K562 (cell line): Measurements from ENCODE around the gene PRKCE. TPM values are rescaled to one million over a fixed set of nuclear protein-coding genes. Genes with fewer than 3 reads are reported as not detected.

Source experiments
- BRD9 ChIP-seq: fragments of 450-650 bp; IDR thresholded peaks from 2 replicates; pipeline ENCODE4 v1.6.1; 2018; ENCODE audit warnings: low read depth; ENCODE audit not compliant: partially characterized antibody
- CREB1 ChIP-seq, 2 experiments: sonication (generic) in 1 of 2; formaldehyde crosslinking in 1 of 2; IDR thresholded peaks; 2 replicates each; pipeline versions ENCODE4 v1.6.1 to v1.8.0; 2012 to 2022; ENCODE audit warnings: inconsistent platforms in 1 of 2, mild to moderate bottlenecking in 1 of 2, missing genetic modification reagents in 1 of 2, moderate library complexity in 1 of 2
- CREM ChIP-seq: IDR thresholded peaks from 2 replicates; pipeline ENCODE4 v1.6.1; 2014; ENCODE audit warnings: antibody characterized with exemption, low read depth
- HDAC1 ChIP-seq, 2 experiments: fragments of 450-650 bp; IDR thresholded peaks; 2 replicates each; pipeline ENCODE4 v1.6.1; 2016 to 2017; ENCODE audit warnings: inconsistent platforms in 1 of 2, mild to moderate bottlenecking in 1 of 2, moderate library complexity in 1 of 2
- HNRNPLL ChIP-seq: fragments of 200-400 bp; formaldehyde crosslinking; IDR thresholded peaks from 2 replicates; pipeline ENCODE4 v1.6.1; 2017; ENCODE audit warnings: low read length, low read depth, mild to moderate bottlenecking; ENCODE audit not compliant: poor library complexity, severe bottlenecking
- JUND ChIP-seq, 2 experiments: IDR thresholded peaks; 2 replicates in 1 of 2; 3 replicates in 1 of 2; pipeline ENCODE4 v1.6.1; 2011; ENCODE audit warnings: borderline replicate concordance in 2 of 2, low read depth in 2 of 2, low read length in 2 of 2, improper control_type of control experiment in 1 of 2, missing biosample characterization in 1 of 2, missing genetic modification characterization in 1 of 2, missing genetic modification reagents in 1 of 2
- LCOR ChIP-seq: sonication (generic); formaldehyde crosslinking; IDR thresholded peaks from 2 replicates; pipeline ENCODE4 v1.8.0; 2022; ENCODE audit warnings: mild to moderate bottlenecking, missing genetic modification reagents
- MIER1 ChIP-seq: fragments of 450-650 bp; IDR thresholded peaks from 2 replicates; pipeline ENCODE4 v1.6.1; 2016; ENCODE audit warnings: antibody characterized with exemption, mild to moderate bottlenecking, low read depth
- NBN ChIP-seq: fragments of 450-650 bp; IDR thresholded peaks from 2 replicates; pipeline ENCODE4 v1.6.1; 2016; ENCODE audit warnings: low read depth, mild to moderate bottlenecking
- POLR2G ChIP-seq: fragments of 200-400 bp; formaldehyde crosslinking; IDR thresholded peaks from 2 replicates; pipeline ENCODE4 v1.6.1; 2017; ENCODE audit warnings: low read depth, mild to moderate bottlenecking, antibody characterized with exemption, low read length, moderate library complexity
- TOE1 ChIP-seq, 2 experiments: fragments of 450-650 bp in 1 of 2; sonication (generic) in 1 of 2; formaldehyde crosslinking in 1 of 2; IDR thresholded peaks; 2 replicates each; pipeline versions ENCODE4 v1.7.1 to v1.8.0; 2016 to 2022; ENCODE audit warnings: borderline replicate concordance in 2 of 2, mild to moderate bottlenecking in 2 of 2, antibody characterized with exemption in 1 of 2, inconsistent platforms in 1 of 2, low read depth in 1 of 2, missing genetic modification reagents in 1 of 2, moderate library complexity in 1 of 2
- VEZF1 ChIP-seq: fragments of 200-800 bp; sonication (Bioruptor generic); IDR thresholded peaks from 2 replicates; pipeline ENCODE4 v1.6.1; 2017; ENCODE audit warnings: missing genetic modification characterization, missing compliant biosample characterization
- ZNF175 ChIP-seq: fragments of 200-800 bp; sonication (Bioruptor generic); IDR thresholded peaks from 2 replicates; pipeline ENCODE4 v1.6.1; 2016; ENCODE audit warnings: low read depth, mild to moderate bottlenecking, missing genetic modification characterization, missing compliant biosample characterization
- ZNF639 ChIP-seq, 2 experiments: fragments of 200-800 bp in 1 of 2; sonication (Bioruptor generic) in 1 of 2; sonication (generic) in 1 of 2; formaldehyde crosslinking in 1 of 2; IDR thresholded peaks in 1 of 2; conservative IDR thresholded peaks in 1 of 2; 2 replicates each; pipeline versions ENCODE4 v1.5.0 to v1.6.1; 2016 to 2020; ENCODE audit warnings: missing compliant biosample characterization in 1 of 2, missing genetic modification characterization in 1 of 2, missing genetic modification reagents in 1 of 2
- ZNF766 ChIP-seq: fragments of 200-800 bp; sonication (Bioruptor generic); conservative IDR thresholded peaks from 2 replicates; pipeline ENCODE4 v1.6.1; 2016; ENCODE audit warnings: missing genetic modification characterization, missing compliant biosample characterization
- polyA plus RNA-seq, 8 experiments: library from polyadenylated mRNA; depleted of rRNA in 4 of 8; stranded (reverse) in 5 of 8; unstranded in 3 of 8; fragments of >200 nt; fragmentation: Nextera tagmentation in 2 of 8; fragmentation: Illumina TruSeq in 1 of 8; extraction: Ambion mirVana in 2 of 8; extraction: Trizol in 1 of 8; gene quantifications; 2 replicates each; pipeline versions ENCODE4 v1.2.1 to v1.2.3, GENCODE V29; 2011 to 2014; ENCODE audit warnings: inconsistent platforms in 1 of 8, missing spikeins in 1 of 8
- total RNA-seq, 7 experiments: library from RNA; depleted of rRNA in 6 of 7; stranded (reverse); fragments of >200 nt in 6 of 7; fragmentation: Illumina TruSeq in 2 of 7; extraction: Trizol in 2 of 7; gene quantifications; 2 replicates each; pipeline versions ENCODE4 v1.2.1 to v1.2.3, GENCODE V29; 2011 to 2021; ENCODE audit warnings: low replicate concordance in 1 of 7
- TF ChIP-seq, protein P1 (sequence below), 3 experiments: IDR thresholded peaks in 2 of 3; conservative IDR thresholded peaks in 1 of 3; 2 replicates each; pipeline ENCODE4 v1.5.1; 2011 to 2012; ENCODE audit warnings: low read length in 3 of 3, mild to moderate bottlenecking in 3 of 3, control low read depth in 2 of 3, improper control_type of control experiment in 1 of 3, inconsistent platforms in 1 of 3, low read depth in 1 of 3, mixed read lengths in 1 of 3, moderate library complexity in 1 of 3; ENCODE audit not compliant: insufficient read depth in 2 of 3
- TF ChIP-seq, protein P2 (sequence below): fragments of 450-650 bp; formaldehyde crosslinking; IDR thresholded peaks from 2 replicates; pipeline ENCODE4 v1.4.0; 2022; ENCODE audit warnings: missing genetic modification characterization

PRKCE gene
- total and polyA plus RNA-seq, 9 of the 15 experiments (the other 6 are each of a cell fraction or from before 2014, with no cell fraction given) = 0.06 to 1.0 (median 0.22) TPM; not detected in 1

DNA sequence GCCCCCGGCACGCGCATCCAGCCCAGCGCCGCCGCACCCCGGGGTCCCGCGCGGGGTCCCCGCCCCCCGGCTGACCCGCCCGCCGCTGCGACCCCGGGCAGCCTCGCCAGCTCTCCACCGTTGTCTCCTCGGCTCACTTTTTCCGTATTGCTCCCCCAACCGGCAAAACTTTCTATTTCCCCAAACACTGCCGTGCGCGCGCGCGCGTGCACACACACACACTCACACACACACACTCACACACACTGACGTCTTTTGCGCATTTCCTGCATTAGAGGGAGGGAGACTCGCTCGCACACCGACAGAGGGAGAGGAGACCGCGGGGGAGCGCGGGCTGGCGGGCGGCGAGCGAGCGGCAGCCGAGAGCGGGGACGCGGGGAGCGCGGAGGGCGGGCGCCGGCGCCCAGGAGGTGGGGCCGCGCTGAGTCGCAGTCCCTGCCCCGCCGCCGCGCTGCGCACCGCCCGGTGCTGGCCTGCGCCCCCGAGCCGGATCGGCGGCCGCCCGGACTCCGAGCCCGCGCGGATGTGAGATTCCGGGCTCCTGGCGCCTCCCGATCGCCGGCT is 542 bp upstream of the PRKCE start (continued):
- TF ChIP-seq, protein P1, sequence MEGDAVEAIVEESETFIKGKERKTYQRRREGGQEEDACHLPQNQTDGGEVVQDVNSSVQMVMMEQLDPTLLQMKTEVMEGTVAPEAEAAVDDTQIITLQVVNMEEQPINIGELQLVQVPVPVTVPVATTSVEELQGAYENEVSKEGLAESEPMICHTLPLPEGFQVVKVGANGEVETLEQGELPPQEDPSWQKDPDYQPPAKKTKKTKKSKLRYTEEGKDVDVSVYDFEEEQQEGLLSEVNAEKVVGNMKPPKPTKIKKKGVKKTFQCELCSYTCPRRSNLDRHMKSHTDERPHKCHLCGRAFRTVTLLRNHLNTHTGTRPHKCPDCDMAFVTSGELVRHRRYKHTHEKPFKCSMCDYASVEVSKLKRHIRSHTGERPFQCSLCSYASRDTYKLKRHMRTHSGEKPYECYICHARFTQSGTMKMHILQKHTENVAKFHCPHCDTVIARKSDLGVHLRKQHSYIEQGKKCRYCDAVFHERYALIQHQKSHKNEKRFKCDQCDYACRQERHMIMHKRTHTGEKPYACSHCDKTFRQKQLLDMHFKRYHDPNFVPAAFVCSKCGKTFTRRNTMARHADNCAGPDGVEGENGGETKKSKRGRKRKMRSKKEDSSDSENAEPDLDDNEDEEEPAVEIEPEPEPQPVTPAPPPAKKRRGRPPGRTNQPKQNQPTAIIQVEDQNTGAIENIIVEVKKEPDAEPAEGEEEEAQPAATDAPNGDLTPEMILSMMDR (IDR thresholded peaks at IDR 0.05 in 2 of 3, conservative IDR thresholded peaks at IDR 0.05 in 1 of 3; ENCODE audit: insufficient read depth in 2 of 3, low read depth in 1 of 3, low read length in 3 of 3) = peak; percentile 40 to 56 (median 46); a peak in 5 of 6 replicates
- TF ChIP-seq, protein P2, sequence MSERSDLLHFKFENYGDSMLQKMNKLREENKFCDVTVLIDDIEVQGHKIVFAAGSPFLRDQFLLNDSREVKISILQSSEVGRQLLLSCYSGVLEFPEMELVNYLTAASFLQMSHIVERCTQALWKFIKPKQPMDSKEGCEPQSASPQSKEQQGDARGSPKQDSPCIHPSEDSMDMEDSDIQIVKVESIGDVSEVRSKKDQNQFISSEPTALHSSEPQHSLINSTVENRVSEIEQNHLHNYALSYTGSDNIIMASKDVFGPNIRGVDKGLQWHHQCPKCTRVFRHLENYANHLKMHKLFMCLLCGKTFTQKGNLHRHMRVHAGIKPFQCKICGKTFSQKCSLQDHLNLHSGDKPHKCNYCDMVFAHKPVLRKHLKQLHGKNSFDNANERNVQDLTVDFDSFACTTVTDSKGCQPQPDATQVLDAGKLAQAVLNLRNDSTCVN (CRISPR knock-in tag) = 0 out of 2 replicates have a peak, but pooled peaks have one; percentile 41
- peak; percentile 64 for TF ChIP-seq CREB1 (IDR thresholded peaks at IDR 0.05)
- peak; percentile 79 for TF ChIP-seq CREB1 (CRISPR knock-in tag; IDR thresholded peaks at IDR 0.05)
- peak; percentile 94 for TF ChIP-seq CREM
- no peak for TF ChIP-seq MIER1
- peak; percentile 59 for TF ChIP-seq JUND (IDR thresholded peaks at IDR 0.05; ENCODE audit: borderline replicate concordance, low read depth, low read length)
- TF ChIP-seq JUND (tag; IDR thresholded peaks at IDR 0.05; ENCODE audit: borderline replicate concordance, low read depth, low read length) = peak; percentile 65; the same call in 1 of the 3 replicates
- no peak for TF ChIP-seq BRD9
- TF ChIP-seq NBN = peak; percentile 85
- TF ChIP-seq HNRNPLL = peak; percentile 63
- TF ChIP-seq ZNF639 (CRISPR knock-in tag; conservative IDR thresholded peaks at IDR 0.05 in 1 of 2, IDR thresholded peaks at IDR 0.05 in 1 of 2) = peak in 1 of 2 experiments; percentile 93; a peak in 2 of 4 replicates
- peak; percentile 80 for TF ChIP-seq VEZF1 (CRISPR knock-in tag)
- peak; percentile 82 for TF ChIP-seq ZNF766 (CRISPR knock-in tag)
- TF ChIP-seq HDAC1 (IDR thresholded peaks at IDR 0.05) = peak in 1 of 2 experiments; percentile 74; a peak in 2 of 4 replicates
- TF ChIP-seq LCOR = peak; percentile 66; the same call in 1 of the 2 replicates
- 0 out of 2 replicates have a peak, but pooled peaks have one; percentile 55 for TF ChIP-seq TOE1 (IDR thresholded peaks at IDR 0.05; ENCODE audit: borderline replicate concordance)
- no peak for TF ChIP-seq TOE1 (CRISPR knock-in tag; IDR thresholded peaks at IDR 0.05; ENCODE audit: borderline replicate concordance, low read depth)
- peak; percentile 60; the same call in 1 of the 2 replicates for TF ChIP-seq ZNF175
- TF ChIP-seq POLR2G = peak; percentile 72
